CD4-positive, alpha-beta T cell treated with Interleukin-4 for 4 hours (primary cell): ENCODE measurements around the gene DNMBP.
A peak's percentile ranks its signal among the peaks of the same experiment; 100 is the strongest.

Experiments used
- DNase-seq: peaks from one replicate; pipeline ENCODE4 v3.0.0-alpha.2; 2020

DNMBP gene, protein sequence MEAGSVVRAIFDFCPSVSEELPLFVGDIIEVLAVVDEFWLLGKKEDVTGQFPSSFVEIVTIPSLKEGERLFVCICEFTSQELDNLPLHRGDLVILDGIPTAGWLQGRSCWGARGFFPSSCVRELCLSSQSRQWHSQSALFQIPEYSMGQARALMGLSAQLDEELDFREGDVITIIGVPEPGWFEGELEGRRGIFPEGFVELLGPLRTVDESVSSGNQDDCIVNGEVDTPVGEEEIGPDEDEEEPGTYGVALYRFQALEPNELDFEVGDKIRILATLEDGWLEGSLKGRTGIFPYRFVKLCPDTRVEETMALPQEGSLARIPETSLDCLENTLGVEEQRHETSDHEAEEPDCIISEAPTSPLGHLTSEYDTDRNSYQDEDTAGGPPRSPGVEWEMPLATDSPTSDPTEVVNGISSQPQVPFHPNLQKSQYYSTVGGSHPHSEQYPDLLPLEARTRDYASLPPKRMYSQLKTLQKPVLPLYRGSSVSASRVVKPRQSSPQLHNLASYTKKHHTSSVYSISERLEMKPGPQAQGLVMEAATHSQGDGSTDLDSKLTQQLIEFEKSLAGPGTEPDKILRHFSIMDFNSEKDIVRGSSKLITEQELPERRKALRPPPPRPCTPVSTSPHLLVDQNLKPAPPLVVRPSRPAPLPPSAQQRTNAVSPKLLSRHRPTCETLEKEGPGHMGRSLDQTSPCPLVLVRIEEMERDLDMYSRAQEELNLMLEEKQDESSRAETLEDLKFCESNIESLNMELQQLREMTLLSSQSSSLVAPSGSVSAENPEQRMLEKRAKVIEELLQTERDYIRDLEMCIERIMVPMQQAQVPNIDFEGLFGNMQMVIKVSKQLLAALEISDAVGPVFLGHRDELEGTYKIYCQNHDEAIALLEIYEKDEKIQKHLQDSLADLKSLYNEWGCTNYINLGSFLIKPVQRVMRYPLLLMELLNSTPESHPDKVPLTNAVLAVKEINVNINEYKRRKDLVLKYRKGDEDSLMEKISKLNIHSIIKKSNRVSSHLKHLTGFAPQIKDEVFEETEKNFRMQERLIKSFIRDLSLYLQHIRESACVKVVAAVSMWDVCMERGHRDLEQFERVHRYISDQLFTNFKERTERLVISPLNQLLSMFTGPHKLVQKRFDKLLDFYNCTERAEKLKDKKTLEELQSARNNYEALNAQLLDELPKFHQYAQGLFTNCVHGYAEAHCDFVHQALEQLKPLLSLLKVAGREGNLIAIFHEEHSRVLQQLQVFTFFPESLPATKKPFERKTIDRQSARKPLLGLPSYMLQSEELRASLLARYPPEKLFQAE (N-terminal part only)

DNA sequence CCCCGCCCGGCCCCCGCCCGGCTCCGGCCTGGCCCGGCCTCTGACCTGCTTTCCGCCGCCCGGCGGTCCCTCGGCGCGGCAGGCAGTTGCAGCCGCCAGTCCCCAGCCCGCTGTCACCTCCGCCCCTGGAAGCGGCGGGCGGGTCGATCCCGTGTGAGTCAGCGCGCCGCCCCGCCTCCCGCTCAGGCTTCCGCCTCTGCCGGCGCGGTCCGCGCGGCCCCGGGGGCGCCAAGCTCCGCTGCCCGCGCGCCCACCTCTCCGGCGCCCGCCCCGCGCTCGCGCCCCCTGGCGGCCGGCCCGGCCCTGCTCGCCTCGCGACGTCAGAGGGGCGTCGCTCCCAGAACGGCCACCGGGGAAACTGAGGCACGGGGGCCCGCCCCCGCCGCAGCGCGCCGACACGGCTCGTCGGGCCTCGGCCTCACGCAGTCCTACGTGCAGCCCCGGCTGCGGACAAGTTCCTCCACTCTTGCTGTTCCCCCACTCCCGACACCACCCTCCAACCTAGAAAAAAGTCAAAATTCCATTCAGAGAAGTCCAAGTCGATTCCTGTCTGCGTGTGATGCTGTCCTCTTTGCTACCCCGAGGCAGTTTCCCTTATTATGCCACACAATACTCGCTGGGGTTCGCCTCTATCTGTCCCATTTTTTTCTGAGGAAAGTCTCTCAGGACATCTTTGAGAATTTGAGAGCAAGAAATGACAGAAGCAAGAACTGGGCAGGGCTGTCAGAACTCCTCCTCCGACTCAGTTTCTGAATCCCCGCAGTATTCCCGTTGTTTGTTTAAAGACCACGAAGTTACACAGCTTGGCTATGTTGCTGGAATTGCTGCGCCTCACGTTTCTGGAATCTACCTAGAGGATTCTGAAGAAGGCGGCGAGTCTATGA is at the start of gene DNMBP:
TSS of gene DNMBP (minus strand) at position 155 of the 884 bp plus-strand sequence. CDS start 37,823 bp downstream, outside the sequence.
- peak; percentile 75 for DNase-seq

DNA sequence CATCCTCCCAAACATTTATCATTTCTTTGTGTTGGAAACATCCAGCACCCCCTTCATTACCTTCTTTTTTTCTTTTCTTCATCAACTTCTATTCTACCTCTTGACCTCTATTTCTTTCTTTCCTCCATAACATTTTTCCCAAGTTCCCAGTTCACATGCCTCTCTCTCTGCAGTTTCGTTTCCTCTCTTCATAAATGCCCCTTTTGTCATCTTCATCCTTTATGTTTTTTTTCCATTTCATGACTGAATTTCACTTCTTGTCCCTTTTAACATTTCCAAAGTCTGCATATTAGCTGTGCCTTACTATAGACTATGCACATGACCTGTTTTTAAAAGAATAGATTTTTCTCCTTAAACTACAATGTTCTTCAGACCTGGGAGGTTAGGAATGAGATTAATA is 48.2 kb upstream of the DNMBP start:
- no peak for DNase-seq

DNA sequence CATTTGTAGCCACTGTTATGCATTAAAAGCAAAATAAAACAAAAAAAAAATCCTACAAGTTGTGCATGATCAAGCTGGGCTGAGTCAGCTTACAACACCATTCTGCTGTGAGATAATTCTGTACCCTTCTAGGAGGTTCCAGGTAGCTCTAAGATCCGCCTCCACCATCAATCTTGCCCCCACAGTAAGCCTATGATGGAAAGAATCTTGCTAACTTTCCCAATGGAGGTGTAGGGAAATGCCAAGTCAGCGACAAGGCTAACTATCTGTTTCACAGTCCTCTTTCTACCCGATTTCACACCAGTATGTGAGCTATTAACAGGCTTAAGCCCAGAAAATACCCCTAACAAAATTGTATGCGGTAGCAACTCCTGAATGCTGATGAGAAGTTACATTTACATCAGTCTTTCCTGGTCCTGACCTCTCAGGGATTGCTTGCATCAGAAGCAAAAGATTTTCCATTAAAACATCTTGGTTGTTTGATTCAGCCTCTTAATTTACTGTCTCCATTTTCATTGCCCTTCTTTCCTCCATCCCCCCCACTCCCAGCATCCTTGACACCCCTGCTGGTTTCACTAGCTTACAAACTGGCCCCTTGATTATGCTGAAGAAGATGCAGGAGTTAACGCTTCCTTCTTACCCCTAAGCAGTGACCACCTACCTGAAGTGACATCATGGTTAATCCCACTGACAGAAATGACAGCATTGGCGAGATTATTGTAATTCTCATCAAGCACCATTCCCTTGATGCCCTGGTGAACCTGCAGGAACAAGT is 44.1 kb upstream of the DNMBP start:
- no peak for DNase-seq

DNA sequence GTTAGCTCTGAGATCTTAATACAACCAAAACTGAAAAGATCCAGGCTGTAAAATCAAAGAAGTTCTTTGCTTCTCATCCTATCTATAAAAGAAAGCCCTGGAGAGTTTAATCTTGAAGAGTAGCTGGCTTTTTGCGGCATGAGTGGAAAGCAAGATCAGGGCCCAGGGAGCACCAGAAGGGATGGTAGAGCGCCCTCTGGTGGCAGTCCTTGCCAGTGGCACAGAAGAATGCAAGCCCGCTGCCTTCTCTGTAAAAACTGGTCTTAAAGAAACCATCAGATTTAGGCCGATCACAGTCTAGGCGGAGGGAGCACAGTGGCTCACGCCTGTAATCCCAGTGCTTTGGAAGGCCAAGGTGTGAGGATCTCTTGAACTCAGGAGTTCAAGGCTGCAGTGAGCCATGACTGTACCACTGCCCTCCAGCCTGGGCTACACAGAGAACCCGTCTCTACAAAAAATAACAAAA is 36.3 kb upstream of the DNMBP start:
- DNase-seq = peak; percentile 59

DNA sequence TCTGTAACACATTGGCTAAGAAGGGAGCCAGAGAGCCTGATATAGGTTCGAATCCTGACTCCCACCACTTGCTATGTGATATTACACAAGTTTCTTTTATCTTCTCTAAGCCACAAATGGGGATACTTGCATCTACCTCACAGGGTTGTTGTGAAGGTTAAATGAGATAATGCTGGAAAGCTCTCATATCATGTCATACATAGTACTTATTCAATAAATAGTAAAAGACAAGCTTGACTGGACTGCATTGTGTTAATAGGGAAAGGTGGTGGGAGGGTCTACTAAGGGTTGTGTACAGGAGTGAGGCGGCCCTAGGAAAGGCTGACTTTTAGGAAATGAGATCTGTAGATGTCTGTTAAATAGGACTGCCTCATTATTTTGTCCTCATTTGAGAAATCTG is 35.8 kb upstream of the DNMBP start:
- no peak for DNase-seq

DNA sequence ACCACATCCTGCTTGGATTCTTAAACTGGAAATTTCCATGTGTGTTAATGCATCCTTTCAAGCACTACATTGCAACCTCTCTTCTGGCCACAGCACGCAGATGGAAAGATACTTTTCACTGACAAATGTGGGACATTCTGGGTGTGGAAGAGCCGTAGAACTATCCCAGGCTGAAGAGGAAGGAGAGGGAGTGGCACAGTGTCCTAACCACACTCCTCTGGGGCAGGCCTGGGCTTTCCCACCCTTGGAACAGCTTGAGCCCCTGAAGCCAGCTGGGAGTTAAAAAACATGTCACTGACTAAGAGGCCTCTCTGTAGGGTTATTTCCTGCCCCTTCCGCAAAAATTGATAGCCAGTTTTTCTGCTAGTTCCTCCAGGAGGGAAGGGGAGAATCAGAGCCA is 34.0 kb upstream of the DNMBP start:
- no peak for DNase-seq

DNA sequence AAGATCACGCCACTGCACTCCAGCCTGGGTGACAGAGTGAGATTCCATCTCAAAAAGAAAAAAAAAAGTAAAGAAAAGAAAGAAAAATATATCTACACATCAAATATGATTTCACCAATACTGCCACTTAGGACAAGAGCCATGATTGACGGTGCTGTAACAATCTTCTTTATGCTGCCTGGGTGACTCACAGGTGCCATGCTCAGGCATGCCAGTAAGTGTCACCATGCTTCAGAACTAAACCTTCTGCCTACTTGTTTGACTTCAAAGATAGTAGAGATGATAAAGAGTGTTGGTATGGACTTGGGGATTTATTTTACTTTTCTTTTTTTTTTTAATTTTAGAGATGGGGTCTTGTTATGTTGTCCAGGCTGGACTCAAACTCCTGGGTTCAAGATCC is 33.6 kb upstream of the DNMBP start:
- no peak for DNase-seq

DNA sequence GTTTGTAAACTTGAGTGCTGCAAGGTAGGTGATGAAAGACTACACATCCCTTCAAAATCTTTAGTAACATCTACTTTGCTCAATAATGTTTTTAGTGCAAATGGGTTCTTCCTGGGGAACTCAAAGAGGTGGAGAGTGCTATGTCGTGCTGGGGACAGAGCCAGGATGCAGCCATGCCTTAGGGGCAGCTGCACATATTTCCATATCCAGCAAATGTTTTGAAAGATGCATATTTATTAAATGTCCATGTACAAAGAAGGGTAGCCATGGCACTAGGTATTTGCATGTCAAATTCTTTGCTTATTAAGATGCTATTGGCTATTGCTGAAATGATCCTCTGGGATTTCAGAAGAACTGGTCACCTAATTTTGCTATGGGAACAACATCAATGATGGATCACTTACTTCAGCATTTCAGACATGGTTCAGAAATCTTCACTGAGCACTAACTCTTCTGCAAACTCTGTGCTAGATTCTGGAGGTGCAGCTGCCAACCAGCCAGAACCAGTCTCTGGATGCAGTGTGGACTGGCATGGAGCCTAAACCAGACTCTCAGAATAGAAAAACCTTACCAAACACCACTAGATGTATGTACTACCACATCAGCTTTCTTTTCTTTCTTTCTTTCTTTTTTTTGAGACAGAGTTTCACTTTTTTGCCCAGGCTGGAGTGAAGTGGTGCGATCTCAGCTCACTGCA is 31.7 kb upstream of the DNMBP start:
- DNase-seq = no peak

DNA sequence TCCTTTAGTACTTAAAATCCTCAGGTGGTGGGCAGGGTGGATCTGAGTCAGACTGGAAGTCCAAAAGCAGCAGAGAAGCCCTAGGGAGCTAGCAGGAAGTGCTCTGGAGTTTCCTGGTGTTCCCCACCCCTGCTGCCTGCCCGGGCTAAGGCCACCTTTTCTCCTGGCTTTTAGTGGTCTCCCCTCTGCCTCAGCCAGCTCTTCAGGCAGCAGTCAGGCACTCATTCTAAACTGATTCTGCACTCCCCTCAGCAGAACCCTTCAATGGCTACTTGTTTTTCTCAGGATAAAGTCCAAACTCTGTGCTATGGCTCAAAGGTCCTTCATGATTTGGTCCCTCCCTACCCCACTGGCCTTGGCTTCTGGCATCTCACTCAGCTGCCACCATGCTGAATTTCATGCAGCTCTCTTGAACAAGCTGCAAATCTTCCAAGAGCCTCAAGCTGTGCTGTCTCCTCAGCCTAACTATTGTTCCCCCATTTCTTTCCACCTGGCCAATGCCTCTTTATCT is 28.9 kb upstream of the DNMBP start:
- no peak for DNase-seq

DNA sequence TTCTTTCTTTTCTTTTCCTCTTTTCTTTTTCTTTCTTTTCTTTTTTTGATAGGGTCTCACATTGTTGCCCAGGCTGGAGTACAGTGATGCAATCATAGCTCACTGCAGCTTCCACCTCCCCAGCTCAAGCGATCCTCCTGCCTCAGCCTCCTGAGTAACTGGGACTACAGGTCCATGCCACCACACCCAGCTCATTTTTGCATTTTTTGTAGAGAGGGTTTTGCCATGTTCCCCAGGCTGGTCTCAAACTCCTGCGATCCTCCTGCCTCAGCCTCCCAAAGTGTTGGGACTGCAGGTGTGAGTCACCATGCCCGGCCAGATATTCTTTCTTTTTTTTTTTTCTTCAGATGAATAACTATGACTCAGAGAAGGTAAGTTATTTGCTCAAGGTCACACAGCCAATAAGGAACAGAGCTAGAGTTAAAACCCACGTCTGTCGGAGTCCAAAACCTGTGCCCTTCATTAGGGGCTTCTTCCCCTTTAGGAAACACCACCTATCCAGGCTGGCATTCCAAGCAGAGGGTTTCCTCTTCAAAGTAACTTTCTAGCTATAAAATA is 28.1 kb upstream of the DNMBP start:
- DNase-seq = no peak

DNA sequence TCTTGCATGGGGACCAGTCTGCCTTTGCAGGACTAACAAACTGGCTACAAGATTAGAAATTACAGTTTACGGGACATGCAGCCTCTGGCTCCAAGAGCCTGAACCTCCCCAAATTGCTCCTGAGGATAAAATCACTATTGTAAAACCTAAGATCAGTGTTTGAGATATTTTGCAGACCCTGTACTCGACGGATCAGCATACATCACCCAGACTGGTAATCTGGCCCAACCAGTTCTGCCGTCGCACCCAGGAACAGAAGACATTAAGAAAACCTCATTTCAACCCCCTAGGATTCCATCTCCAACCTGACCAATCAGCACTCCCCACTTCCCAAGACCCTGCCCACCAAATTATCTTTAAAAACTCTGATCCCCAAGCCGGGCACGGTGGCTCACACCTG is 27.1 kb upstream of the DNMBP start:
- no peak for DNase-seq

DNA sequence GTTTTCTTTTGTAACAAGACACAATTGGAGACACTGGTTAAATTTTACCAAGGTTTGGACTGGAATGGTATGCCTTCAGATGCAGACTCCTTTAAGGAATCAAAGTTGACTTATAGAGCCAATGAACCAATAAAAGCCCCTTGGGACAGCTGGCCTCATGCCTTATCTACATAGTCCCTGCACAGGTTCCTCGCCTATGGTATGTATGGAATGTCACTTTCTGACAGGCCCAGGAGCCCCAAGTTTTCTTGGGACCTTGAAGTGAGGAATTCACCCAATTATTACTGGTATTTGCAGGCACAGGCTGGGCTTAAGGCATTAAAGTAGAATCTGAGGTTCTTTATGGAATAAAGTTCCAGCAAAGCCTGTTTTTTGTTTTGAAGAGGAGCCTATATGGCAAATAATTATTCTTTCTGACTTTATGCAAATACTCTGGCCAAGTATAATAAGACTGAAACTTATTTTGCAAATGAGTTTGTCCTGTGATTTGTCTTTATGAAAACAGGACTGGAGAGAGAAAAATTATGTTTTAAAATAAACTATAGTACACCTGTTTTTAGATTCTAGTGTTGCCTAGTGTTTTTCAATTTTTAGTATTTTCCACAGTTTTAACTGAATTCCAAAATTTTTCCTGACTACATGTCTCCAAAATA is 24.1 kb upstream of the DNMBP start:
- no peak for DNase-seq

DNA sequence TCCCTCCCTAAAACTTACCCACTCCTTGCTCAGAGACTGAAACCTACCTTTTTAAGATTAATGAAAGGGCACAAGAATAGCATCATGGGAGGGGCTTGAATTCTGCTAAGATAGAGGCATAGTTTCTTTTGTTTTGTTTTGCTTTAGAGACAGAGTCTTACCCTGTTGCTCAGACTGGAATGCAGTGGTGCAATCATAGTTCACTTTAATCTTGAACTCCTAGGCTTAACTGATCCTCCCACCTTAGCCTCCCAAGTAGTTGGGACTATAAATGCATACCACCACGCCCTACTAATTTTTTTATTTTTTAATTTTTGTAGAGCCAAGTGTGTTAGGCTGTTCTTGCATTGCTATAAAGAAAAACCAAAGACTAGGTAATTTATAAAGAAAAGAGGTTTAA is 17.7 kb upstream of the DNMBP start:
- no peak for DNase-seq

DNA sequence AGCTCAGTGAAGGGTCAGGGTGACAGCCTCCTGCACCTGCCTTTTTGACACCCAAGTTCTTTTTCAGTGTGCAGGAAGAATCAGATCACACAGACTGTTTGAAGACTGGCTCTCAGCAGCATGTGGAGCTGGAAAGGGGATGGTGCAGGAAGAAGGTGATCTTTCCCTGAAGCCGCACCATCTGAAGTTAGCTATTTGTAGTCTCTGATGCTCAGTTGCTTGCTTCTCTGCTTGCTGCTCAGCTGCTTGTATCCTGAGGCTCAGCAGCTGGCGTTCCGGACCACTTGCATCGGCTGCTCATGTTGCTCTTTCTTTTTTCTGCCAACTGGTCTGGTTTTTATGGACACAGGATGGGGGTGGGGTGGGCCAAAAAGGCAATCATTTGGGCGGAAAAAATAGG is 15.8 kb upstream of the DNMBP start:
- DNase-seq = no peak

DNA sequence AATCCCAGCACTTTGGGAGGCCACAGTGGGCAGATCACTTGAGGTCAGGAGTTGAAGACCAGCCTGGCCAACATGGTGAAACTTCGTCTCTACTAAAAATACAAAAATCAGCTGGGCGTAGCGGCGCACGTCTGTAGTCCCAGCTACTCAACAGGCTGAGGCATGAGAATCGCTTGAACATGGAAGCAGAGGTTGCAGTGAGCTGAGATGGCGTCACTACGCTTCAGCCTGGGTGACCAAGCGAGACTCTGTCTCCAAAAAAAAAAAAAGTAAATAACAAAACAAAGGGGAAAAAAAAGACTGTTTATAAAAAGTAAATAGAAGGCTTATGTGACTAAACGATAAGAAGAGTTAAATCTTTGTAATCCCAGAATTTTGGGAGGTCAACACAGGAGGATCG is 15.0 kb upstream of the DNMBP start:
- DNase-seq = no peak

DNA sequence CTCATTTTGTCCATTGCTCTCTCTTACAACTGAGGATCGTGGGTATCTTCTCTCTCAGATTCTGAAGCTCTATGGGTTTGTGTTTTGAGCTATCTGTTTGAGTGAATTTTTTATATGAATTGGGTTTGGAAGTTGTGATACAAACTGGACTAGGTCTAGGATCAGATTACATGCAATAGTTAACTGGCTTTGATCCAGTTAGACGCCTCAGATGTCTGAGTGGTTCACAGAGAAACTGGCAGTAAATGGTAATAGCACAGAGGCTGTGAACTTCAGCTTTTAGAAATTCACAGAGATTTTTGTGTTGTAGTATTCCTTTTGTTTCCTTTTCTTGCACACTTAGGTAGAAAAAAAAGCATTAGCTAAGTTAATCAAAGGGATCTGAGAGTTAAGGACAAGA is 12.7 kb upstream of the DNMBP start:
- DNase-seq = no peak

DNA sequence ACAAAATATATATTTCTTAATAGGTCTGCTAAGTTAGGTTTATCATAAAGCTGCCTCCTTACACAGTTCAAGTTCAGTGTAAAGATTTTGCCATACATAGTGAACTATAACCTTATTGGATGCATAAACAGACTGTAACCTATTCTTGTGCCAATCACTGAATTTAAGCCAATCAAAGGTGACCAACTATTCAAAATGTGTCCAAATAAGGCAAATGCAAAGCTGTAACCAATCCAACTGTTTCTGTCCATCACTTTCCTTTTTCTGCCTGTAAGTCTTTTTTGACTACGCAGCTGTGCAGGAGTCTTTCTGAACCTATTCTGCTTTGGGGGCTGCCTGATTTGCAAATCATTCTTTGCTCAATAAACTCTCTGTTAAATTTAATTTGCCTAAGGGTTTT is 11.6 kb upstream of the DNMBP start:
- DNase-seq = no peak

DNA sequence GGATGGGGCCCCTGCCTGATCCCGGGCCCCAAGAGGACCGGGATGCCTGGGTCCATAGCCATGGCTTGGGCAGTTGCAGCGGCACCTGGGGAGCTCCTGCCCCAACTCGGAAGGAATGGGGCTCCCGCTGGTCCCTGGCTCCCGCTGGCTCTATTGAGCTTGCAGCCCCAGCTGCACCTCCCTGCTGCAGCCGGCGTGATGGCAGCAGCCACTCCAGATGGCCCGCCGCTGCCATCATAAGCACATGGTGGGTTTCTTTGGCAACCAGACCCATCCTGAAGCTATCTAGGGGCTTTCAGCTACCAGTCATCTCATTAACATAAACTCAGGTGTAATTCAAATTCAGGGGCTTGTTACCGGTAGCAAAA is 11.1 kb upstream of the DNMBP start:
- DNase-seq = no peak

DNA sequence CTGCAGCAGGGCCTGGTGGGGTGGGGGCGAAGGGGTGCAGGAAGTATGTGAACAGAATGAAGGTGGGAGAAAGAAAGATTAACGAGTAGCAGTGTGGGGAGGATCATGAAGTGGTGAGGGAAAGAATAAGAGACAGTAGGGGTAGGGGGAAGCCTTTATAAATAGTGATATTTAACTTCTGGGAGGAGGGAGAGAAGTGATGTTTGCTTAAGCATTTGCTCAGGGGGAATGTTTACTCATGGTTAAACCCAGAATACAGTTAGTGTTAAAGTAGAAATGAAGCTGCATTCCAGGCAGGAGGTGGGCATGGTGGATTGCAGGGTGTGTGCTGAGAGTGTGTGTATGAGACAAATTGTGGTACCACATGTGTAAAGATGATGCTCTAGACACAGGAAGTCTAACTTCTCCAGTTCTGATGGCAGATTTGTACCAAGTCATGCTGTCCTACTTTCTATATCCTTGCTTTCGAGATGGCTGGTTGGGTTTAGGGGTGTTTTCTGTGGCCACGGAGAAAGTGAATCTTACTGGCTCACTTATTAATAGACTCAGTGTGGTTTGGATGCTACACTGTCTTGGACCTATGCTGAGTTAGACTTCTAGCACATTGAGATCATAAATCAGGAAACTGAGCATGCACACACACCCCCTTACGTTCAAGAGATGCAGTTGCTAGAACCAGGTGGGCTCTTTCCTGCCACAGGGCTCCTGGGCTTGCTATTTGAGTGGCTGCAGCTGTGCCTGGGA is 10.6 kb upstream of the DNMBP start:
- DNase-seq = no peak
